HepG2 (cell line): ENCODE data around the gene C19orf73. TPM values are rescaled to one million over a fixed set of nuclear protein-coding genes. Genes with fewer than 3 reads are reported as not detected.

Experiments used
- ATAC-seq: fragments of 200-7000 bp; cut with Tn5 transposase; 3 replicates; pipeline ENCODE4 v1.9.1; 2020; ENCODE audit warnings: mild to moderate bottlenecking, moderate library complexity
- BruUV-seq: library from RNA; stranded (reverse); fragments of 400-500 nt; replicated peaks from 2 replicates; lab custom pipeline; 2021; lab: Mats Ljungman, UMichigan
- CTCF ChIA-PET: fragments of 300-600 bp; formaldehyde crosslinking; extraction: SDS; loops from one replicate; lab custom pipeline; 2021; ENCODE audit warnings: low total read pairs, inconsistent platforms, low intra/inter-chr PET ratio; lab: Yijun Ruan, JAX
- POLR2A ChIA-PET: fragments of 350-600 bp; sonication (Branson Sonifier 250); formaldehyde crosslinking; loops from one replicate; lab custom pipeline; 2020; ENCODE audit warnings: antibody characterized with exemption, inconsistent platforms; lab: Yijun Ruan, JAX
- DNase-seq: peaks from one replicate; pipeline ENCODE4 v3.0.0-alpha.2; 2015; ENCODE audit warnings: low spot score
- FAIRE-seq: peaks from 3 replicates; lab custom pipeline; 2011; peaks lifted over from hg19 to GRCh38; lab: Jason Lieb, UNC
- H2AFZ ChIP-seq: one replicate; pipeline ENCODE4 v1.6.1; 2011; ENCODE audit warnings: low read length, inconsistent platforms
- H3K27ac ChIP-seq: fragments of 300-600 bp; 3 replicates; pipeline ENCODE4 v1.8.0; 2011; ENCODE audit warnings: mixed run types, mild to moderate bottlenecking, mixed read lengths, low read length, inconsistent platforms; ENCODE audit not compliant: insufficient read depth; ENCODE audit errors: extremely low read length
- H3K27me3 ChIP-seq, 2 experiments: fragments of 200-600 bp in 1 of 2; 2 replicates in 1 of 2; 3 replicates in 1 of 2; pipeline versions ENCODE4 v1.6.0 to v1.8.0; 2011; ENCODE audit warnings: low read length in 2 of 2, mild to moderate bottlenecking in 2 of 2, moderate library complexity in 2 of 2, inconsistent platforms in 1 of 2; ENCODE audit not compliant: insufficient read depth in 2 of 2, control insufficient read depth in 1 of 2
- H3K36me3 ChIP-seq, 2 experiments: fragments of 200-600 bp in 1 of 2; replicated peaks in 1 of 2; 2 replicates in 1 of 2; 3 replicates in 1 of 2; pipeline versions ENCODE4 v1.5.1 to v1.8.0; 2011; ENCODE audit warnings: low read length in 2 of 2, inconsistent platforms in 1 of 2; ENCODE audit not compliant: insufficient read depth in 2 of 2, control insufficient read depth in 1 of 2
- H3K4me1 ChIP-seq: 2 replicates; pipeline ENCODE4 v1.5.1; 2012; ENCODE audit warnings: low read length, inconsistent platforms; ENCODE audit not compliant: insufficient read depth
- H3K4me2 ChIP-seq: 2 replicates; pipeline ENCODE4 v1.6.0; 2011; ENCODE audit warnings: low read depth, low read length, inconsistent platforms
- H3K4me3 ChIP-seq, 3 experiments: fragments of 200-600 bp in 1 of 3; sonication (generic), shearing (Covaris generic) in 1 of 3; replicated peaks in 1 of 3; 2 replicates each; pipeline ENCODE4 v1.5.1; 2011 to 2016; ENCODE audit warnings: low read length in 3 of 3, inconsistent platforms in 2 of 3, low read depth in 2 of 3, mild to moderate bottlenecking in 2 of 3, control low read depth in 1 of 3, mixed read lengths in 1 of 3; ENCODE audit not compliant: insufficient read depth in 1 of 3
- H3K79me2 ChIP-seq: one replicate; pipeline ENCODE4 v1.6.1; 2011; ENCODE audit warnings: low read length, inconsistent platforms; ENCODE audit not compliant: insufficient read depth
- H3K9ac ChIP-seq: 2 replicates; pipeline ENCODE4 v1.6.0; 2011; ENCODE audit warnings: mild to moderate bottlenecking, low read depth, low read length, inconsistent platforms; ENCODE audit not compliant: insufficient read depth
- H3K9me3 ChIP-seq: 2 replicates; pipeline ENCODE4 v1.5.1; 2012; ENCODE audit warnings: mild to moderate bottlenecking, low read length
- H4K20me1 ChIP-seq: 2 replicates; pipeline ENCODE4 v1.6.0; 2011; ENCODE audit warnings: inconsistent platforms, mild to moderate bottlenecking, low read length, moderate library complexity; ENCODE audit not compliant: insufficient read depth
- MAF1 ChIP-seq: sonication (generic); formaldehyde crosslinking; IDR thresholded peaks from 2 replicates; pipeline ENCODE4 v1.5.0; 2020; ENCODE audit warnings: missing genetic modification reagents, borderline replicate concordance
- NCOA1 ChIP-seq: sonication (generic); formaldehyde crosslinking; IDR thresholded peaks from 2 replicates; pipeline ENCODE4 v1.9.0; 2021; ENCODE audit warnings: missing genetic modification reagents
- RFXAP ChIP-seq: sonication (generic); formaldehyde crosslinking; IDR thresholded peaks from 2 replicates; pipeline ENCODE4 v1.4.0; 2020; ENCODE audit warnings: missing genetic modification reagents, borderline replicate concordance
- SOX6 ChIP-seq, 2 experiments: fragments of 450-650 bp in 1 of 2; sonication (generic) in 1 of 2; formaldehyde crosslinking in 1 of 2; IDR thresholded peaks; 2 replicates each; pipeline versions ENCODE4 v1.4.0 to v1.6.1; 2017 to 2020; ENCODE audit warnings: antibody characterized with exemption in 1 of 2, mild to moderate bottlenecking in 1 of 2, missing genetic modification reagents in 1 of 2
- SP4 ChIP-seq: sonication (generic); formaldehyde crosslinking; IDR thresholded peaks from 2 replicates; pipeline ENCODE4 v1.8.1; 2023; ENCODE audit warnings: mild to moderate bottlenecking, missing genetic modification reagents
- TARDBP ChIP-seq: sonication (generic); formaldehyde crosslinking; IDR thresholded peaks from 2 replicates; pipeline ENCODE4 v1.8.0; 2022; ENCODE audit warnings: mild to moderate bottlenecking, missing genetic modification reagents
- XRCC5 ChIP-seq: fragments of 200-400 bp; formaldehyde crosslinking; optimal IDR thresholded peaks from 2 replicates; pipeline ENCODE3; 2017; ENCODE audit warnings: mild to moderate bottlenecking, low read length
- ZEB1 ChIP-seq: IDR thresholded peaks from 2 replicates; pipeline ENCODE4 v1.6.1; 2012; ENCODE audit warnings: mild to moderate bottlenecking, low read depth, inconsistent platforms; ENCODE audit not compliant: insufficient replicate concordance
- ZNF121 ChIP-seq: sonication (generic); formaldehyde crosslinking; IDR thresholded peaks from 2 replicates; pipeline ENCODE4 v1.5.0; 2020; ENCODE audit warnings: mild to moderate bottlenecking, missing genetic modification reagents
- ZNF644 ChIP-seq: IDR thresholded peaks from 2 replicates; pipeline ENCODE4 v1.6.1; 2016; ENCODE audit warnings: low read depth
- WGBS: methylation state at CpG from one replicate; pipeline ENCODE4 v1.1.6; 2017; ENCODE audit warnings: low lambda C conversion rate; 5-methylcytosine and 5-hydroxymethylcytosine counted together
- in situ Hi-C: cut with HindIII; loops from 2 replicates; pipeline ENCODE4 v1.10.0; 2017; ENCODE audit warnings: low pct_unique_long_range_greater_than_20kb; ENCODE audit not compliant: extremely low pct_ligation_motif_present
- intact Hi-C: fragments of 100-400 bp; cut with micrococcal nuclease; formaldehyde crosslinking; loops from one replicate; pipeline ENCODE4 v1.10.0; 2022; ENCODE audit not compliant: unreplicated experiment
- polyA plus RNA-seq, 8 experiments: library from polyadenylated mRNA; depleted of rRNA in 3 of 8; stranded (reverse) in 7 of 8; unstranded in 1 of 8; fragments of >200 nt; fragmentation: Illumina TruSeq in 4 of 8; extraction: Trizol in 4 of 8; gene quantifications; 2 replicates each; pipeline versions ENCODE4 v1.2.1 to v1.2.3, GENCODE V29; 2011 to 2016; ENCODE audit warnings: low read depth in 4 of 8, missing spikeins in 1 of 8, mixed read lengths in 1 of 8; ENCODE audit not compliant: insufficient read depth in 1 of 8
- total RNA-seq, 5 experiments: library from RNA; depleted of rRNA; stranded (reverse); fragments of >200 nt; fragmentation: Illumina TruSeq; extraction: Trizol; gene quantifications; 2 replicates each; pipeline ENCODE4 v1.2.3, GENCODE V29; 2016; ENCODE audit warnings: low read depth in 1 of 5
- TF ChIP-seq, protein P1 (sequence below): IDR thresholded peaks from 2 replicates; pipeline ENCODE4 v1.6.1; 2012; ENCODE audit warnings: low read length, improper control_type of control experiment
- TF ChIP-seq, protein P2 (sequence below): sonication (generic); formaldehyde crosslinking; IDR thresholded peaks from 2 replicates; pipeline ENCODE4 v1.5.0; 2020; ENCODE audit warnings: missing genetic modification reagents, mild to moderate bottlenecking, borderline replicate concordance
- TF ChIP-seq, protein P3 (sequence below): IDR thresholded peaks from 2 replicates; pipeline ENCODE4 v1.6.1; 2016; ENCODE audit warnings: missing compliant biosample characterization, missing genetic modification reagents, borderline replicate concordance
- TF ChIP-seq, protein P4 (sequence below): sonication (generic); formaldehyde crosslinking; IDR thresholded peaks from 2 replicates; pipeline ENCODE4 v1.8.1; 2023; ENCODE audit warnings: missing genetic modification reagents, inconsistent platforms, borderline replicate concordance
- TF ChIP-seq, protein P5 (sequence below): sonication (generic); formaldehyde crosslinking; IDR thresholded peaks from 2 replicates; pipeline ENCODE4 v1.5.0; 2020; ENCODE audit warnings: missing genetic modification reagents

Gene C19orf73
- total and polyA plus RNA-seq, 2 of the 13 experiments (the other 11 are each of a cell fraction or from before 2014, with no cell fraction given): 1.4 to 1.5 TPM

DNA sequence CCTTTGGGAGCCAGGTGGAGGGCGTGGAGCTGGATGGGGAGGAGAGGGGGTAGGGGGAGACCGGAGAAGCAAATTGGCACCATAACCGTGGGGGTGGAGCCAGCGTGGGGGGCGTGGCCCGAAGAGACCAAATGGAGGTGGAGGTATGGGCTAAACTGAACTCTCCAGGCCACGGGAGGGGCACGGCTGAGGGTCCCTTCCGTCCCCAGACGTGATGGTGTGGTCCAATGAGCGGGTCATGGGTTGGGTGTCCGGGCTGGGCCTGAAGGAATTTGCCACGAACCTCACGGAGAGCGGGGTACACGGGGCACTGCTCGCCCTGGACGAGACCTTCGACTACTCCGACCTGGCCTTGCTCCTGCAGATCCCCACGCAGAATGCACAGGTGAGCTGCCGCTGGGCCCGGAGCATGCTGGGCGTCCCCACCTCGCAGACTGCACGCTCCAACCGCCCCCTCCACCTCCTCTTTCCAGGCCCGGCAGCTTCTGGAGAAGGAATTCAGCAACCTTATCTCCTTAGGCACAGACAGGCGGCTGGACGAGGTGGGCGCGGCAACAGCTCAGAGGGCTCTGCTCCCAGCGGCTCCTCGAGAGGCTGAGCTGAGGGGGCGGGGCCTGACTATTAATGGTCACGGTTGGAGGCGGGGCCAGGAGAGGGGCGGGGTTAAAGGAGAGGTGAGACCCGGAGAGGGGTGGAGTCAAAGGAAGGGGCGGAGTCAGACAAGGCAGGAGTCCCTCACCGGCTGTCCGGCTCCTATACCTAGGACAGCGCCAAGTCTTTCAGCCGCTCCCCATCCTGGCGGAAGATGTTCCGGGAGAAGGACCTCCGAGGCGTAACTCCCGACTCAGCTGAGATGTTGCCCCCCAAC is 30.1 kb upstream of the C19orf73 start:
- no TSS peak for BruUV-seq
- Histone ChIP-seq H2AFZ (no peak overlapping the region), H3K9me3 (no peaks in the 10 kb centered on the region), H3K9ac (peak overlapping the region; percentile 77), H3K27me3 (no peaks in the 10 kb centered on the region; a peak in 2 of 5 replicates), H4K20me1 (no peaks in the 10 kb centered on the region), H3K4me2 (peak overlapping the region; percentile 94), H3K27ac (peak overlapping the region; percentile 77), H3K79me2 (no peaks in the 10 kb centered on the region), H3K36me3 (no peaks in the 10 kb centered on the region), H3K4me1 (peaks cover 54% of the 10 kb centered on the region), H3K4me3 (peak overlapping the region; percentile 53 to 86 (median 63))
- peak; percentile 66 for ATAC-seq
- DNase-seq: peak; percentile 86
- 9% methylated on average over 16 of the region's 49 CpGs for WGBS
- ChIA-PET POLR2A (interaction anchor here (0.6 to 3.2 kb wide), 10 partner anchors 10 to 942 kb away, joined by 3 to 21 read pairs (median 6); partner anchors contain the start of genes GYS1, LIN7B and RUVBL2), CTCF (no interaction called here)
- in situ Hi-C loops (no loop called here), intact Hi-C loops (loop anchor here (1.0 to 5.0 kb wide), 2 partner anchors 30 to 52 kb away; partner anchors contain the start of genes C19orf73 and PPFIA3)
- peak; percentile 83 for FAIRE-seq
- TF ChIP-seq, protein P1, sequence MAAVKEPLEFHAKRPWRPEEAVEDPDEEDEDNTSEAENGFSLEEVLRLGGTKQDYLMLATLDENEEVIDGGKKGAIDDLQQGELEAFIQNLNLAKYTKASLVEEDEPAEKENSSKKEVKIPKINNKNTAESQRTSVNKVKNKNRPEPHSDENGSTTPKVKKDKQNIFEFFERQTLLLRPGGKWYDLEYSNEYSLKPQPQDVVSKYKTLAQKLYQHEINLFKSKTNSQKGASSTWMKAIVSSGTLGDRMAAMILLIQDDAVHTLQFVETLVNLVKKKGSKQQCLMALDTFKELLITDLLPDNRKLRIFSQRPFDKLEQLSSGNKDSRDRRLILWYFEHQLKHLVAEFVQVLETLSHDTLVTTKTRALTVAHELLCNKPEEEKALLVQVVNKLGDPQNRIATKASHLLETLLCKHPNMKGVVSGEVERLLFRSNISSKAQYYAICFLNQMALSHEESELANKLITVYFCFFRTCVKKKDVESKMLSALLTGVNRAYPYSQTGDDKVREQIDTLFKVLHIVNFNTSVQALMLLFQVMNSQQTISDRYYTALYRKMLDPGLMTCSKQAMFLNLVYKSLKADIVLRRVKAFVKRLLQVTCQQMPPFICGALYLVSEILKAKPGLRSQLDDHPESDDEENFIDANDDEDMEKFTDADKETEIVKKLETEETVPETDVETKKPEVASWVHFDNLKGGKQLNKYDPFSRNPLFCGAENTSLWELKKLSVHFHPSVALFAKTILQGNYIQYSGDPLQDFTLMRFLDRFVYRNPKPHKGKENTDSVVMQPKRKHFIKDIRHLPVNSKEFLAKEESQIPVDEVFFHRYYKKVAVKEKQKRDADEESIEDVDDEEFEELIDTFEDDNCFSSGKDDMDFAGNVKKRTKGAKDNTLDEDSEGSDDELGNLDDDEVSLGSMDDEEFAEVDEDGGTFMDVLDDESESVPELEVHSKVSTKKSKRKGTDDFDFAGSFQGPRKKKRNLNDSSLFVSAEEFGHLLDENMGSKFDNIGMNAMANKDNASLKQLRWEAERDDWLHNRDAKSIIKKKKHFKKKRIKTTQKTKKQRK: no peak
- TF ChIP-seq, protein P2, sequence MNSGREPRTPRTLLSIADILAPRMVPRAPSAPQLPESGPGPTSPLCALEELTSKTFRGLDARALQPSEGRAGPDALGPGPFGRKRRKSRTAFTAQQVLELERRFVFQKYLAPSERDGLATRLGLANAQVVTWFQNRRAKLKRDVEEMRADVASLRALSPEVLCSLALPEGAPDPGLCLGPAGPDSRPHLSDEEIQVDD (CRISPR knock-in tag): no peak
- TF ChIP-seq ZNF644 (CRISPR knock-in tag): no peak
- TF ChIP-seq, protein P3, sequence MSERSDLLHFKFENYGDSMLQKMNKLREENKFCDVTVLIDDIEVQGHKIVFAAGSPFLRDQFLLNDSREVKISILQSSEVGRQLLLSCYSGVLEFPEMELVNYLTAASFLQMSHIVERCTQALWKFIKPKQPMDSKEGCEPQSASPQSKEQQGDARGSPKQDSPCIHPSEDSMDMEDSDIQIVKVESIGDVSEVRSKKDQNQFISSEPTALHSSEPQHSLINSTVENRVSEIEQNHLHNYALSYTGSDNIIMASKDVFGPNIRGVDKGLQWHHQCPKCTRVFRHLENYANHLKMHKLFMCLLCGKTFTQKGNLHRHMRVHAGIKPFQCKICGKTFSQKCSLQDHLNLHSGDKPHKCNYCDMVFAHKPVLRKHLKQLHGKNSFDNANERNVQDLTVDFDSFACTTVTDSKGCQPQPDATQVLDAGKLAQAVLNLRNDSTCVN: no peak
- no peak for TF ChIP-seq RFXAP (CRISPR knock-in tag)
- TF ChIP-seq ZNF121 (CRISPR knock-in tag): no peak
- TF ChIP-seq, protein P4, sequence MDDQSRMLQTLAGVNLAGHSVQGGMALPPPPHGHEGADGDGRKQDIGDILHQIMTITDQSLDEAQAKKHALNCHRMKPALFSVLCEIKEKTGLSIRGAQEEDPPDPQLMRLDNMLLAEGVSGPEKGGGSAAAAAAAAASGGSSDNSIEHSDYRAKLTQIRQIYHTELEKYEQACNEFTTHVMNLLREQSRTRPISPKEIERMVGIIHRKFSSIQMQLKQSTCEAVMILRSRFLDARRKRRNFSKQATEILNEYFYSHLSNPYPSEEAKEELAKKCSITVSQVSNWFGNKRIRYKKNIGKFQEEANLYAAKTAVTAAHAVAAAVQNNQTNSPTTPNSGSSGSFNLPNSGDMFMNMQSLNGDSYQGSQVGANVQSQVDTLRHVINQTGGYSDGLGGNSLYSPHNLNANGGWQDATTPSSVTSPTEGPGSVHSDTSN (CRISPR knock-in tag): no peak
- no peak for TF ChIP-seq SOX6 (IDR thresholded peaks at IDR 0.05)
- no peak; the same call in 1 of the 2 replicates for TF ChIP-seq SOX6 (CRISPR knock-in tag; IDR thresholded peaks at IDR 0.05)
- TF ChIP-seq ZEB1: peak; percentile 17
- peak; percentile 85; the same call in 1 of the 2 replicates for TF ChIP-seq SP4 (CRISPR knock-in tag)
- no peak for TF ChIP-seq NCOA1 (CRISPR knock-in tag)
- TF ChIP-seq, protein P5, sequence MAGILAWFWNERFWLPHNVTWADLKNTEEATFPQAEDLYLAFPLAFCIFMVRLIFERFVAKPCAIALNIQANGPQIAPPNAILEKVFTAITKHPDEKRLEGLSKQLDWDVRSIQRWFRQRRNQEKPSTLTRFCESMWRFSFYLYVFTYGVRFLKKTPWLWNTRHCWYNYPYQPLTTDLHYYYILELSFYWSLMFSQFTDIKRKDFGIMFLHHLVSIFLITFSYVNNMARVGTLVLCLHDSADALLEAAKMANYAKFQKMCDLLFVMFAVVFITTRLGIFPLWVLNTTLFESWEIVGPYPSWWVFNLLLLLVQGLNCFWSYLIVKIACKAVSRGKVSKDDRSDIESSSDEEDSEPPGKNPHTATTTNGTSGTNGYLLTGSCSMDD: no peak
- TF ChIP-seq TARDBP: no peak
- no peak for TF ChIP-seq MAF1 (CRISPR knock-in tag)
- TF ChIP-seq XRCC5: peak; percentile 20
